HEK293 (cell line): Measurements from ENCODE around the gene MKRN2.

Source experiments
- OVOL3 ChIP-seq: fragments of 450-650 bp; formaldehyde crosslinking; IDR thresholded peaks from 2 replicates; pipeline ENCODE4 v1.5.1; 2016; ENCODE audit warnings: missing biosample characterization, missing genetic modification characterization
- RBAK ChIP-seq: fragments of 450-650 bp; formaldehyde crosslinking; IDR thresholded peaks from 2 replicates; pipeline ENCODE4 v1.5.1; 2016; ENCODE audit warnings: missing biosample characterization, missing genetic modification characterization
- SCRT1 ChIP-seq: fragments of 450-650 bp; formaldehyde crosslinking; IDR thresholded peaks from 2 replicates; pipeline ENCODE4 v1.5.1; 2016; ENCODE audit warnings: missing biosample characterization, missing genetic modification characterization, borderline replicate concordance
- YY1 ChIP-seq: fragments of 450-650 bp; formaldehyde crosslinking; IDR thresholded peaks from 2 replicates; pipeline ENCODE4 v1.5.1; 2018; ENCODE audit warnings: missing biosample characterization, missing genetic modification characterization
- ZBTB21 ChIP-seq: fragments of 450-650 bp; formaldehyde crosslinking; IDR thresholded peaks from 2 replicates; pipeline ENCODE4 v1.5.1; 2017; ENCODE audit warnings: missing biosample characterization, missing genetic modification characterization
- ZBTB48 ChIP-seq: fragments of 450-650 bp; formaldehyde crosslinking; IDR thresholded peaks from 2 replicates; pipeline ENCODE4 v1.5.1; 2016; ENCODE audit warnings: missing biosample characterization, missing genetic modification characterization
- ZBTB8A ChIP-seq: fragments of 450-650 bp; formaldehyde crosslinking; IDR thresholded peaks from 2 replicates; pipeline ENCODE4 v1.5.1; 2016; ENCODE audit warnings: missing biosample characterization, missing genetic modification characterization
- ZFP41 ChIP-seq: fragments of 450-650 bp; formaldehyde crosslinking; IDR thresholded peaks from 2 replicates; pipeline ENCODE4 v1.5.1; 2016; ENCODE audit warnings: missing biosample characterization, missing genetic modification characterization, borderline replicate concordance
- ZIC2 ChIP-seq: fragments of 450-650 bp; formaldehyde crosslinking; IDR thresholded peaks from 2 replicates; pipeline ENCODE4 v1.5.1; 2016; ENCODE audit warnings: missing biosample characterization, missing genetic modification characterization
- ZNF114 ChIP-seq: fragments of 450-650 bp; formaldehyde crosslinking; IDR thresholded peaks from 2 replicates; pipeline ENCODE4 v1.5.0; 2017; ENCODE audit warnings: missing biosample characterization, missing genetic modification characterization
- ZNF138 ChIP-seq: fragments of 450-650 bp; formaldehyde crosslinking; IDR thresholded peaks from 2 replicates; pipeline ENCODE4 v1.5.1; 2016; ENCODE audit warnings: missing biosample characterization, missing genetic modification characterization, borderline replicate concordance
- ZNF169 ChIP-seq: fragments of 450-650 bp; formaldehyde crosslinking; IDR thresholded peaks from 2 replicates; pipeline ENCODE4 v1.5.1; 2016; ENCODE audit warnings: missing biosample characterization, missing genetic modification characterization
- ZNF175 ChIP-seq: fragments of 450-650 bp; formaldehyde crosslinking; IDR thresholded peaks from 2 replicates; pipeline ENCODE4 v1.5.1; 2016; ENCODE audit warnings: missing biosample characterization, missing genetic modification characterization
- ZNF202 ChIP-seq: fragments of 450-650 bp; formaldehyde crosslinking; IDR thresholded peaks from 2 replicates; pipeline ENCODE4 v1.5.1; 2016; ENCODE audit warnings: missing biosample characterization, missing genetic modification characterization, borderline replicate concordance
- ZNF274 ChIP-seq, 2 experiments: fragments of 200-500 bp in 1 of 2; fragments of 450-650 bp in 1 of 2; sonication (Bioruptor generic) in 1 of 2; formaldehyde crosslinking in 1 of 2; IDR thresholded peaks; 2 replicates each; pipeline versions ENCODE4 v1.5.1 to v1.6.1; 2014 to 2016; ENCODE audit warnings: borderline replicate concordance in 1 of 2, inconsistent platforms in 1 of 2, low read length in 1 of 2, missing biosample characterization in 1 of 2, missing genetic modification characterization in 1 of 2
- ZNF335 ChIP-seq: fragments of 450-650 bp; formaldehyde crosslinking; conservative IDR thresholded peaks from 2 replicates; pipeline ENCODE4 v1.5.1; 2016; ENCODE audit warnings: missing biosample characterization, missing genetic modification characterization
- ZNF501 ChIP-seq: fragments of 450-650 bp; formaldehyde crosslinking; IDR thresholded peaks from 2 replicates; pipeline ENCODE4 v1.5.1; 2016; ENCODE audit warnings: missing biosample characterization, missing genetic modification characterization
- ZNF654 ChIP-seq: fragments of 450-650 bp; formaldehyde crosslinking; IDR thresholded peaks from 2 replicates; pipeline ENCODE4 v1.5.1; 2016; ENCODE audit warnings: low read depth, missing biosample characterization, missing genetic modification characterization
- ZNF660 ChIP-seq: fragments of 450-650 bp; IDR thresholded peaks from 2 replicates; pipeline ENCODE4 v1.5.1; 2018; ENCODE audit warnings: missing biosample characterization, mild to moderate bottlenecking, missing genetic modification characterization
- ZNF785 ChIP-seq: fragments of 450-650 bp; formaldehyde crosslinking; IDR thresholded peaks from 2 replicates; pipeline ENCODE4 v1.5.1; 2016; ENCODE audit warnings: missing biosample characterization, missing genetic modification characterization
- ZNF843 ChIP-seq: fragments of 450-650 bp; formaldehyde crosslinking; IDR thresholded peaks from 2 replicates; pipeline ENCODE4 v1.5.1; 2016; ENCODE audit warnings: missing biosample characterization, missing genetic modification characterization
- TF ChIP-seq, protein P1 (sequence below): fragments of 450-650 bp; formaldehyde crosslinking; IDR thresholded peaks from 2 replicates; pipeline ENCODE4 v1.5.1; 2016; ENCODE audit warnings: missing biosample characterization, missing genetic modification characterization, borderline replicate concordance
- TF ChIP-seq, protein P2 (sequence below): fragments of 450-650 bp; formaldehyde crosslinking; IDR thresholded peaks from 2 replicates; pipeline ENCODE4 v1.5.1; 2017; ENCODE audit warnings: missing biosample characterization, missing genetic modification characterization
- TF ChIP-seq, protein P3 (sequence below): fragments of 450-650 bp; formaldehyde crosslinking; IDR thresholded peaks from 2 replicates; pipeline ENCODE4 v1.5.1; 2017; ENCODE audit warnings: missing biosample characterization, missing genetic modification characterization
- TF ChIP-seq, protein P4 (sequence below): fragments of 450-650 bp; formaldehyde crosslinking; IDR thresholded peaks from 2 replicates; pipeline ENCODE4 v1.5.1; 2016; ENCODE audit warnings: missing biosample characterization, missing genetic modification characterization

MKRN2 gene

DNA sequence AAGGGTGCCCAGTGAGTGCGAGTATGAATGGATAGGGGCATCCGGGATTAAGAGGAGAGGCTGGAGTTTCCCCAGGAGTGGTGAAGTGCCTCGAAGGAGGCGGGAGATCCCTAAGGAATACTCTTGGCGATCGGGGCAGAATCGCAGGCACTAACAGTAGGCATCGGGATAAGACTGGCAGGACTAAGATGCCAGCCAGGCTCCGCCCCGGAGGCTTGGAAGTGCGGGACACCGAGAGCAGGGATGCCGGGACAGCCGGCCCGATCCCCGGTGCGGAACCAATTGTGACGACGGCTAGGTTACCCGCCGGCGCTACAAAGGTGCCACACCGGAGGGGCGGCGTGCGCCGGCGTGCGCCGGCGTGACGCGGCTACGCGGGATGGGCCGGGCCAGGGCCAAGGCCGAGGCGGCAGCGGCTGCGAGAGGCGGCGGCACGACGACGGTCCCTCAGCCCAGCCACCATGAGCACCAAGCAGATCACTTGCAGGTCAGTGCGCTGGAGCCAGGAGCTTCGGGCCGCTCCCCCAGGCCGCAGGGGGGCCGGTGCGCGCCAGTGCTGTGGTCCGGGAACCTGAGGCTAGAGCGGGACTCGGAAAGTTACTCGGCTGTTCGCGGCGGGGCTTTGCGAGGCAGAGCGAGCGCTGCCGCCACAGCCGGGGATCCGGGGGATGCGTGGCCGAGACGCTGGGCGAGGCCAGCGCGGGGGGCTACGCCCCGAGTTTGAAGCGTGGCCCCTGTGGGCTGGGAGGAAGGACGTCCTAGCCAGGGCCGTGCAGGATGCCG, at the start of gene MKRN2 (continued):
- TF ChIP-seq ZNF169 (tag by site-specific recombination), result no peak
- peak; percentile 98 for TF ChIP-seq ZNF335 (tag by site-specific recombination)
- peak; percentile 92 for TF ChIP-seq ZNF501 (tag by site-specific recombination)
- peak; percentile 83 for TF ChIP-seq YY1
- TF ChIP-seq ZIC2, result no peak
- TF ChIP-seq ZFP41, result no peak
- peak; percentile 77 for TF ChIP-seq ZNF785
- TF ChIP-seq, protein P1, sequence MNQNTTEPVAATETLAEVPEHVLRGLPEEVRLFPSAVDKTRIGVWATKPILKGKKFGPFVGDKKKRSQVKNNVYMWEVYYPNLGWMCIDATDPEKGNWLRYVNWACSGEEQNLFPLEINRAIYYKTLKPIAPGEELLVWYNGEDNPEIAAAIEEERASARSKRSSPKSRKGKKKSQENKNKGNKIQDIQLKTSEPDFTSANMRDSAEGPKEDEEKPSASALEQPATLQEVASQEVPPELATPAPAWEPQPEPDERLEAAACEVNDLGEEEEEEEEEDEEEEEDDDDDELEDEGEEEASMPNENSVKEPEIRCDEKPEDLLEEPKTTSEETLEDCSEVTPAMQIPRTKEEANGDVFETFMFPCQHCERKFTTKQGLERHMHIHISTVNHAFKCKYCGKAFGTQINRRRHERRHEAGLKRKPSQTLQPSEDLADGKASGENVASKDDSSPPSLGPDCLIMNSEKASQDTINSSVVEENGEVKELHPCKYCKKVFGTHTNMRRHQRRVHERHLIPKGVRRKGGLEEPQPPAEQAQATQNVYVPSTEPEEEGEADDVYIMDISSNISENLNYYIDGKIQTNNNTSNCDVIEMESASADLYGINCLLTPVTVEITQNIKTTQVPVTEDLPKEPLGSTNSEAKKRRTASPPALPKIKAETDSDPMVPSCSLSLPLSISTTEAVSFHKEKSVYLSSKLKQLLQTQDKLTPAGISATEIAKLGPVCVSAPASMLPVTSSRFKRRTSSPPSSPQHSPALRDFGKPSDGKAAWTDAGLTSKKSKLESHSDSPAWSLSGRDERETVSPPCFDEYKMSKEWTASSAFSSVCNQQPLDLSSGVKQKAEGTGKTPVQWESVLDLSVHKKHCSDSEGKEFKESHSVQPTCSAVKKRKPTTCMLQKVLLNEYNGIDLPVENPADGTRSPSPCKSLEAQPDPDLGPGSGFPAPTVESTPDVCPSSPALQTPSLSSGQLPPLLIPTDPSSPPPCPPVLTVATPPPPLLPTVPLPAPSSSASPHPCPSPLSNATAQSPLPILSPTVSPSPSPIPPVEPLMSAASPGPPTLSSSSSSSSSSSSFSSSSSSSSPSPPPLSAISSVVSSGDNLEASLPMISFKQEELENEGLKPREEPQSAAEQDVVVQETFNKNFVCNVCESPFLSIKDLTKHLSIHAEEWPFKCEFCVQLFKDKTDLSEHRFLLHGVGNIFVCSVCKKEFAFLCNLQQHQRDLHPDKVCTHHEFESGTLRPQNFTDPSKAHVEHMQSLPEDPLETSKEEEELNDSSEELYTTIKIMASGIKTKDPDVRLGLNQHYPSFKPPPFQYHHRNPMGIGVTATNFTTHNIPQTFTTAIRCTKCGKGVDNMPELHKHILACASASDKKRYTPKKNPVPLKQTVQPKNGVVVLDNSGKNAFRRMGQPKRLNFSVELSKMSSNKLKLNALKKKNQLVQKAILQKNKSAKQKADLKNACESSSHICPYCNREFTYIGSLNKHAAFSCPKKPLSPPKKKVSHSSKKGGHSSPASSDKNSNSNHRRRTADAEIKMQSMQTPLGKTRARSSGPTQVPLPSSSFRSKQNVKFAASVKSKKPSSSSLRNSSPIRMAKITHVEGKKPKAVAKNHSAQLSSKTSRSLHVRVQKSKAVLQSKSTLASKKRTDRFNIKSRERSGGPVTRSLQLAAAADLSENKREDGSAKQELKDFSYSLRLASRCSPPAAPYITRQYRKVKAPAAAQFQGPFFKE (tag by site-specific recombination), result no peak
- TF ChIP-seq, protein P2, sequence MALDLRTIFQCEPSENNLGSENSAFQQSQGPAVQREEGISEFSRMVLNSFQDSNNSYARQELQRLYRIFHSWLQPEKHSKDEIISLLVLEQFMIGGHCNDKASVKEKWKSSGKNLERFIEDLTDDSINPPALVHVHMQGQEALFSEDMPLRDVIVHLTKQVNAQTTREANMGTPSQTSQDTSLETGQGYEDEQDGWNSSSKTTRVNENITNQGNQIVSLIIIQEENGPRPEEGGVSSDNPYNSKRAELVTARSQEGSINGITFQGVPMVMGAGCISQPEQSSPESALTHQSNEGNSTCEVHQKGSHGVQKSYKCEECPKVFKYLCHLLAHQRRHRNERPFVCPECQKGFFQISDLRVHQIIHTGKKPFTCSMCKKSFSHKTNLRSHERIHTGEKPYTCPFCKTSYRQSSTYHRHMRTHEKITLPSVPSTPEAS, result 0 out of 2 replicates have a peak, but pooled peaks have one; percentile 10
- TF ChIP-seq ZBTB21 (tag by site-specific recombination), result peak; percentile 22; the same call in 1 of the 2 replicates
- TF ChIP-seq ZNF274 (IDR thresholded peaks at IDR 0.05; ENCODE audit: low read length), result no peak
- no peak for TF ChIP-seq ZNF274 (tag by site-specific recombination; IDR thresholded peaks at IDR 0.05; ENCODE audit: borderline replicate concordance)
- TF ChIP-seq, protein P3, sequence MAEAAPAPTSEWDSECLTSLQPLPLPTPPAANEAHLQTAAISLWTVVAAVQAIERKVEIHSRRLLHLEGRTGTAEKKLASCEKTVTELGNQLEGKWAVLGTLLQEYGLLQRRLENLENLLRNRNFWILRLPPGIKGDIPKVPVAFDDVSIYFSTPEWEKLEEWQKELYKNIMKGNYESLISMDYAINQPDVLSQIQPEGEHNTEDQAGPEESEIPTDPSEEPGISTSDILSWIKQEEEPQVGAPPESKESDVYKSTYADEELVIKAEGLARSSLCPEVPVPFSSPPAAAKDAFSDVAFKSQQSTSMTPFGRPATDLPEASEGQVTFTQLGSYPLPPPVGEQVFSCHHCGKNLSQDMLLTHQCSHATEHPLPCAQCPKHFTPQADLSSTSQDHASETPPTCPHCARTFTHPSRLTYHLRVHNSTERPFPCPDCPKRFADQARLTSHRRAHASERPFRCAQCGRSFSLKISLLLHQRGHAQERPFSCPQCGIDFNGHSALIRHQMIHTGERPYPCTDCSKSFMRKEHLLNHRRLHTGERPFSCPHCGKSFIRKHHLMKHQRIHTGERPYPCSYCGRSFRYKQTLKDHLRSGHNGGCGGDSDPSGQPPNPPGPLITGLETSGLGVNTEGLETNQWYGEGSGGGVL, result peak; percentile 34; the same call in 1 of the 2 replicates
- TF ChIP-seq ZNF843 (tag by site-specific recombination), result peak; percentile 52; the same call in 1 of the 2 replicates
- peak; percentile 98 for TF ChIP-seq ZBTB48
- TF ChIP-seq ZNF660 (tag by site-specific recombination), result peak; percentile 99
- no peak; the same call in 1 of the 2 replicates for TF ChIP-seq ZNF654 (tag by site-specific recombination)
- TF ChIP-seq ZNF114 (tag by site-specific recombination), result no peak
- peak; percentile 57 for TF ChIP-seq ZBTB8A (tag by site-specific recombination)
- TF ChIP-seq ZNF138, result no peak
- TF ChIP-seq ZNF202 (tag by site-specific recombination), result no peak
- TF ChIP-seq, protein P4, sequence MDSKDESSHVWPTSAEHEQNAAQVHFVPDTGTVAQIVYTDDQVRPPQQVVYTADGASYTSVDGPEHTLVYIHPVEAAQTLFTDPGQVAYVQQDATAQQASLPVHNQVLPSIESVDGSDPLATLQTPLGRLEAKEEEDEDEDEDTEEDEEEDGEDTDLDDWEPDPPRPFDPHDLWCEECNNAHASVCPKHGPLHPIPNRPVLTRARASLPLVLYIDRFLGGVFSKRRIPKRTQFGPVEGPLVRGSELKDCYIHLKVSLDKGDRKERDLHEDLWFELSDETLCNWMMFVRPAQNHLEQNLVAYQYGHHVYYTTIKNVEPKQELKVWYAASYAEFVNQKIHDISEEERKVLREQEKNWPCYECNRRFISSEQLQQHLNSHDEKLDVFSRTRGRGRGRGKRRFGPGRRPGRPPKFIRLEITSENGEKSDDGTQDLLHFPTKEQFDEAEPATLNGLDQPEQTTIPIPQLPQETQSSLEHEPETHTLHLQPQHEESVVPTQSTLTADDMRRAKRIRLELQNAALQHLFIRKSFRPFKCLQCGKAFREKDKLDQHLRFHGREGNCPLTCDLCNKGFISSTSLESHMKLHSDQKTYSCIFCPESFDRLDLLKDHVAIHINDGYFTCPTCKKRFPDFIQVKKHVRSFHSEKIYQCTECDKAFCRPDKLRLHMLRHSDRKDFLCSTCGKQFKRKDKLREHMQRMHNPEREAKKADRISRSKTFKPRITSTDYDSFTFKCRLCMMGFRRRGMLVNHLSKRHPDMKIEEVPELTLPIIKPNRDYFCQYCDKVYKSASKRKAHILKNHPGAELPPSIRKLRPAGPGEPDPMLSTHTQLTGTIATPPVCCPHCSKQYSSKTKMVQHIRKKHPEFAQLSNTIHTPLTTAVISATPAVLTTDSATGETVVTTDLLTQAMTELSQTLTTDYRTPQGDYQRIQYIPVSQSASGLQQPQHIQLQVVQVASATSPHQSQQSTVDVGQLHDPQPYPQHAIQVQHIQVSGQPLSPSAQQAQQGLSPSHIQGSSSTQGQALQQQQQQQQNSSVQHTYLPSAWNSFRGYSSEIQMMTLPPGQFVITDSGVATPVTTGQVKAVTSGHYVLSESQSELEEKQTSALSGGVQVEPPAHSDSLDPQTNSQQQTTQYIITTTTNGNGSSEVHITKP (tag by site-specific recombination), result peak; percentile 68
- no peak for TF ChIP-seq ZNF175
- TF ChIP-seq OVOL3, result 0 out of 2 replicates have a peak, but pooled peaks have one; percentile 16
- no peak for TF ChIP-seq RBAK (tag by site-specific recombination)
- TF ChIP-seq SCRT1 (tag by site-specific recombination), result no peak
